Putamen (tissue), 1 donor: Measurements from ENCODE around the gene CCDC157.

Experiments
- DNase-seq: peaks from one replicate; pipeline ENCODE4 v3.0.0-alpha.2; 2016; ENCODE audit warnings: low spot score

CCDC157 gene

GRCh38 chr22:30416403-30416802 lies 59.6 kb downstream of the CCDC157 start:
- DNase-seq: no peak

- no peak for DNase-seq
Observed at GRCh38 chr22:30416837-30417236, 60.0 kb downstream of the CCDC157 start.

GRCh38 chr22:30420347-30421125 lies 63.7 kb downstream of the CCDC157 start:
- DNase-seq: no peak

GRCh38 chr22:30421695-30422480 lies 65.1 kb downstream of the CCDC157 start:
- DNase-seq: no peak

GRCh38 chr22:30422481-30423300 lies 65.9 kb downstream of the CCDC157 start:
- no peak for DNase-seq

DNA sequence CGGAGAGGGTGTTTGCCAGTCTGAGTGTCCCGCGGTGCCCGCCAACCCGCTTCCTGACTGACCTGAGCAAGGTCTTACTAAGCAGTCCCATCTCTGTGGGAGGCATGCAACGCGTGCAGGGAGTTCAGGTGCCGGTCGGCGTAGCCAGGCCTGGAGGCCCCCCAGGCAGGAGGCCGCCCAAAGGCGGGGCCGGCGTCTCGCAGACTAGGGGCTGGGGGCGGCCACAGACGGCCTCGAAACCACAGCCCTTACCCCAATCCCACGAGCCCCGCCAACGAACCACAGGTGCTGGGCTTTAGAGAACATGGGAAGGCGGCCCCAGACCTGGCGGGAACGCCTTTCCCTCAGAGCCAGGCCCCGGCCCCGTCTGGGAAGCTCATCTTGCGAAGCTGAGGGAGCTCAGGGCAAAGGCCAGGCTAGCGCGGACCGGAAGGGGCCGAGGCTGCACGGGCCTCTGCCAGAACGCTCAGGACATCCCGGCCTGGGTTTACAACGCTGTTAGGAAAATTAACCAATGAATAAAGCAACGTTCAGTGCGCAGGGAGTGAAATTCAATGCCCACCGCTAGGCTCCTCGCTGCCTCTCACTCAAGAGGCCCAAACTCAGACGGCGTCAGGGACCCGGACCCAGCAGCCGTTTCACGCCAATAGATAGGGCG lies 66.6 kb downstream of the CCDC157 start:
- DNase-seq: peak; percentile 45

DNA sequence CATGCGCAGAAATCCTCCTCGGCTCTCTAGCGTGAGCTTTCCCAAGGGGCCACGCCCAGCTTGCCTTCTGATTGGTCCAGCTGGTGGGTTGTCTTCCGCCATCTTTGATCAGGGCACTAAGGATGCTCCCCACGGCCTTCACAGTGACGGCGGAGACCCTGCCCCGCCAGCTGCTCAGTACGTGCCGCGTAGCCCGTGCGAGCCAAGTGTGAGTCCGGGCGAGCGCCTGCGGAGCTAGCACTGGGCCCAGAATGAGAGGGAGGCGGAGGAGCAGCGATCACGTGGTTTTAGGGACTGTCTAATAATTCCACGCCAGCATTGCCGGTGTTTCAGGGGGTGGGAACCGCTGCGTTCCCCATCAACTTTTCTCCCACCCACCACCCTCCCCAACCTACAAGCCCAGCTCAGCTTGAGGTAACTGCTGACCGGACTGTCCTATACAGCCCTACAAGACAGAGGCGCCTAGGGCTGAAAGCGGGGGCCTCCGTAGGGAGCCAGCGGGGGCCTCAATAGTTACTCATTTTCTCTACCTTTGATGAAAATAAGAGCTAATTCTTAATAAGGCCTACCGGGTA lies 67.2 kb downstream of the CCDC157 start:
- peak; percentile 100 for DNase-seq

GRCh38 chr22:30424534-30425326 lies 67.9 kb downstream of the CCDC157 start:
- no peak for DNase-seq

DNA sequence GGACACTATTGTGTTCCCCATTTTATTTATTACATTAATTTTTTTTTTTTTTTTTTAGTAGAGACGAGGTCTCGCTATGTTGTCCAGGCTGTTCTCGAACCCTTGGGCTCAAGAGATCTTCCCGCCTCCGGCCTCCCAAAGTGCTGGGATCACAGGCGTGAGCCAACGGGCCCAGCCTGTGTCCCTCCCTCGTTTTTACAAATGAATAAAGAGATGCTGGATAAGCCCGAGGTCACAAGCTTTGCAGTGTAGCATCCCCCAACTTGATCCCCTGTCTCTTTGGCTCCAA lies 68.5 kb downstream of the CCDC157 start:
- DNase-seq: no peak

DNA sequence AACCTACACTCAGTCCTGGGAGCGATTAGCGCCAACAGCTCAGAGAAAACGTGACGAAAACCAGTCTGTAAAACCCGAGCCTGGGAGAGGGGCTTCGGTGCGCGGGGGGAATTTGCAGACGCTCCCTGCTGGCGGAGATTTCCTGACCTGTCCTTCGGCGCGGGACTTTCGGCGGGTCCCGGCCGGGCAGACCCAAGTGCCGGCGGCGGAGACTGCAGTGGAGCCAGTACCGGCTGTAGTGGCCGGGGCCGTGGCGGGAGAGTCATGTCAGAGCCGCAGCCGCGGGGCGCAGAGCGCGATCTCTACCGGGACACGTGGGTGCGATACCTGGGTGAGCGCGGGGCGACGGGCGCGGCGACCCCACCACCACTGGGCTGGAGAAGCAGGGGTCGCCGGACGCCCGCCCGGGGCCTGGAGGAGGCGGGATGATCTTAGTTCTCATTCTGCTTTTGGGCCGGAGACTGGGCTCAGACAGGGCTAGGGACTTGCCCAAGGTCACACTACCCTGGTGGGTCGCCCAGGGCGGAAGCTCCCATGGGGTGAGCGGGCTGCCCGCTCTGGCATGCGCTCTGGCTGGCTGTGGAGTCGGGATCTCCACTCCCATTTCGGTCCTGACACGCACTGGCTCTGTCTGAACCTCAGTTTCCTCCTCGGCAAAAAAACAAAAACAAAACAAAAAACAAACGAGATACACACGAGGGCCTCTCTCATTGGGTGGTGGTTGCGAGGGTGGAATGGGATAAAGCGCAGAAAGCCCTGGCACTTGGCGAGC lies 69.0 kb downstream of the CCDC157 start, which contains the start of gene MTFP1:
TSS of gene MTFP1 (plus strand) at position 153 of the 772 bp plus-strand sequence. CDS start at position 265, 112 bp downstream.
- DNase-seq: no peak
